Colonic mucosa (tissue), 4 donors: ENCODE measurements around the gene CYSTM1. TPM values are rescaled to one million over a fixed set of nuclear protein-coding genes. Genes with fewer than 3 reads are reported as not detected.

ENCODE experiments used
- DNase-seq: peaks from one replicate; pipeline ENCODE4 v3.0.0-alpha.2; 2020
- H3K27ac ChIP-seq: fragments of 200-600 bp; one replicate; pipeline ENCODE4 v1.8.0; 2021
- H3K27me3 ChIP-seq: fragments of 200-600 bp; one replicate; pipeline ENCODE4 v1.8.0; 2021
- H3K36me3 ChIP-seq: fragments of 200-600 bp; one replicate; pipeline ENCODE4 v1.8.0; 2021
- H3K4me1 ChIP-seq: fragments of 200-600 bp; one replicate; pipeline ENCODE4 v1.8.0; 2021; ENCODE audit warnings: mild to moderate bottlenecking
- H3K4me3 ChIP-seq: fragments of 200-600 bp; one replicate; pipeline ENCODE4 v1.8.0; 2021
- H3K9ac ChIP-seq, 2 donors: one replicate each; pipeline ENCODE4 v1.7.0; 2013; ENCODE audit warnings: control low read depth in 2 of 2, low read depth in 2 of 2, low read length in 2 of 2
- H3K9me3 ChIP-seq: fragments of 200-600 bp; one replicate; pipeline ENCODE4 v1.8.0; 2021
- intact Hi-C: fragments of 100-400 bp; cut with DNase I; formaldehyde crosslinking; loops from one replicate; pipeline ENCODE4 v1.14.1; 2022
- total RNA-seq, 2 donors: library from RNA; stranded (reverse); fragmentation: NEBNext Ultra II Directional in 1 of 2; extraction: Animal tissue kit (Norgen Biotek cat#: 25700) in 1 of 2; gene quantifications; one replicate each; pipeline ENCODE4 v1.2.1, GENCODE V29; 2021
- TF ChIP-seq, protein P1 (sequence below): fragments of 200-600 bp; IDR thresholded peaks from one replicate; pipeline ENCODE4 v1.8.0; 2022; ENCODE audit warnings: antibody characterized with exemption, mild to moderate bottlenecking
- donor health status: healthy.
- donor health status: DM: no; HTN: no; CAD: no.
- donor health status: DM: no; HTN: no; CAD: no.

Gene CYSTM1
- total RNA-seq, 2 donors from 2014 or later = 205 TPM

DNA sequence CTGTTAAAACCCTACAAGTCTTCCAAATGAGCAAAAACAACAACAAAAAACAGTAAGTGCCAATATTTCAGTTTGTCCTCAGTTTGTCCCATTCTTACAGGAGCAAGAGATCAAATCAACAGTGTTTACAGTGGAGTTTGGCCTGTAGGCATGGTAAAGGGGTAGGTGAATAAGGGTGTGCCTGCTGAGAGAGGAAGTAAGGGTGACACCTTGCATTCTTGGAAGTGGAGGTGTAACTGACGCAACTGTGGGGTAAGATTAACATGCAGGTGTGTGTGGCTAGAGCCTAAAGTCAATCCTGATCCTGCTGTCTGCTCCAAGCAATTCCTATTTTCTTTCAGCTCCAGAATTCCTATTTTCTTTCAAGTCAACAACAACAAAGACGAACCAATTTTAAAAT lies 84.5 kb downstream of the CYSTM1 start:
- intact Hi-C loops = no loop called here
- H3K36me3 ChIP-seq = no peaks in the 10 kb centered on the region
- H3K27me3 ChIP-seq = no peaks in the 10 kb centered on the region
- TF ChIP-seq, protein P1, sequence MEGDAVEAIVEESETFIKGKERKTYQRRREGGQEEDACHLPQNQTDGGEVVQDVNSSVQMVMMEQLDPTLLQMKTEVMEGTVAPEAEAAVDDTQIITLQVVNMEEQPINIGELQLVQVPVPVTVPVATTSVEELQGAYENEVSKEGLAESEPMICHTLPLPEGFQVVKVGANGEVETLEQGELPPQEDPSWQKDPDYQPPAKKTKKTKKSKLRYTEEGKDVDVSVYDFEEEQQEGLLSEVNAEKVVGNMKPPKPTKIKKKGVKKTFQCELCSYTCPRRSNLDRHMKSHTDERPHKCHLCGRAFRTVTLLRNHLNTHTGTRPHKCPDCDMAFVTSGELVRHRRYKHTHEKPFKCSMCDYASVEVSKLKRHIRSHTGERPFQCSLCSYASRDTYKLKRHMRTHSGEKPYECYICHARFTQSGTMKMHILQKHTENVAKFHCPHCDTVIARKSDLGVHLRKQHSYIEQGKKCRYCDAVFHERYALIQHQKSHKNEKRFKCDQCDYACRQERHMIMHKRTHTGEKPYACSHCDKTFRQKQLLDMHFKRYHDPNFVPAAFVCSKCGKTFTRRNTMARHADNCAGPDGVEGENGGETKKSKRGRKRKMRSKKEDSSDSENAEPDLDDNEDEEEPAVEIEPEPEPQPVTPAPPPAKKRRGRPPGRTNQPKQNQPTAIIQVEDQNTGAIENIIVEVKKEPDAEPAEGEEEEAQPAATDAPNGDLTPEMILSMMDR = no peak
- peak; percentile 69 for DNase-seq
- no peak overlapping the region for H3K4me3 ChIP-seq
- peak overlapping the region; percentile 30 for H3K27ac ChIP-seq
- H3K9me3 ChIP-seq = no peaks in the 10 kb centered on the region
- H3K9ac ChIP-seq = peak overlapping the region in 1 of 2 donors; percentile 3
- peaks cover 4% of the 10 kb centered on the region for H3K4me1 ChIP-seq

GRCh38 chr5:140260089-140260656 lies 85.2 kb downstream of the CYSTM1 start:
- DNase-seq = no peak
- Histone ChIP-seq H3K36me3 (no peaks in the 10 kb centered on the region), H3K9me3 (no peaks in the 10 kb centered on the region), H3K9ac (no peak overlapping the region), H3K27me3 (no peaks in the 10 kb centered on the region), H3K4me1 (peaks cover 4% of the 10 kb centered on the region), H3K27ac (peak overlapping the region; percentile 67), H3K4me3 (no peak overlapping the region)
- intact Hi-C loops = no loop called here
- TF ChIP-seq, protein P1 = no peak

GRCh38 chr5:140261403-140262171 lies 86.6 kb downstream of the CYSTM1 start:
- no peaks in the 10 kb centered on the region for H3K9me3 ChIP-seq
- no peaks in the 10 kb centered on the region for H3K36me3 ChIP-seq
- peak overlapping the region in 1 of 2 donors; percentile 35 for H3K9ac ChIP-seq
- H3K4me1 ChIP-seq = peaks cover 4% of the 10 kb centered on the region
- peak; percentile 83 for DNase-seq
- intact Hi-C loops = no loop called here
- H3K27ac ChIP-seq = peak overlapping the region; percentile 67
- H3K4me3 ChIP-seq = no peak overlapping the region
- no peaks in the 10 kb centered on the region for H3K27me3 ChIP-seq
- TF ChIP-seq, protein P1 = no peak

GRCh38 chr5:140262221-140262620 lies 87.2 kb downstream of the CYSTM1 start:
- no peak for DNase-seq
- no peaks in the 10 kb centered on the region for H3K27me3 ChIP-seq
- H3K4me3 ChIP-seq = no peak overlapping the region
- H3K9ac ChIP-seq = no peak overlapping the region
- intact Hi-C loops = no loop called here
- peaks cover 4% of the 10 kb centered on the region for H3K4me1 ChIP-seq
- H3K36me3 ChIP-seq = no peaks in the 10 kb centered on the region
- peak overlapping the region; percentile 67 for H3K27ac ChIP-seq
- TF ChIP-seq, protein P1 = no peak
- no peaks in the 10 kb centered on the region for H3K9me3 ChIP-seq

- H3K27me3 ChIP-seq = no peaks in the 10 kb centered on the region
- intact Hi-C loops = no loop called here
- no peak overlapping the region for H3K4me3 ChIP-seq
- DNase-seq = no peak
- H3K9me3 ChIP-seq = no peaks in the 10 kb centered on the region
- H3K36me3 ChIP-seq = no peaks in the 10 kb centered on the region
- no peak overlapping the region for H3K27ac ChIP-seq
- TF ChIP-seq, protein P1 = no peak
- no peak overlapping the region for H3K9ac ChIP-seq
- H3K4me1 ChIP-seq = peaks cover 4% of the 10 kb centered on the region
These were observed 87.9 kb downstream of the CYSTM1 start for GRCh38 chr5:140262839-140263238.
